Measurements from ENCODE around the gene TET3.

- TF ChIP-seq EZH2 (IDR thresholded peaks at IDR 0.05) (no peak), POLR2AphosphoS5 (IDR thresholded peaks at IDR 0.05; ENCODE audit: borderline replicate concordance, low read depth, low read length) (no peak), FOXP2 (optimal IDR thresholded peaks at IDR 0.05; ENCODE audit: control extremely low read depth, extremely low read length, insufficient read depth) (no peak)
Observed at GRCh38 chr2:73946666-73947065, 38.0 kb upstream of the TET3 start.
